ENCODE results near the gene CCDC71.

CCDC71 gene

DNA sequence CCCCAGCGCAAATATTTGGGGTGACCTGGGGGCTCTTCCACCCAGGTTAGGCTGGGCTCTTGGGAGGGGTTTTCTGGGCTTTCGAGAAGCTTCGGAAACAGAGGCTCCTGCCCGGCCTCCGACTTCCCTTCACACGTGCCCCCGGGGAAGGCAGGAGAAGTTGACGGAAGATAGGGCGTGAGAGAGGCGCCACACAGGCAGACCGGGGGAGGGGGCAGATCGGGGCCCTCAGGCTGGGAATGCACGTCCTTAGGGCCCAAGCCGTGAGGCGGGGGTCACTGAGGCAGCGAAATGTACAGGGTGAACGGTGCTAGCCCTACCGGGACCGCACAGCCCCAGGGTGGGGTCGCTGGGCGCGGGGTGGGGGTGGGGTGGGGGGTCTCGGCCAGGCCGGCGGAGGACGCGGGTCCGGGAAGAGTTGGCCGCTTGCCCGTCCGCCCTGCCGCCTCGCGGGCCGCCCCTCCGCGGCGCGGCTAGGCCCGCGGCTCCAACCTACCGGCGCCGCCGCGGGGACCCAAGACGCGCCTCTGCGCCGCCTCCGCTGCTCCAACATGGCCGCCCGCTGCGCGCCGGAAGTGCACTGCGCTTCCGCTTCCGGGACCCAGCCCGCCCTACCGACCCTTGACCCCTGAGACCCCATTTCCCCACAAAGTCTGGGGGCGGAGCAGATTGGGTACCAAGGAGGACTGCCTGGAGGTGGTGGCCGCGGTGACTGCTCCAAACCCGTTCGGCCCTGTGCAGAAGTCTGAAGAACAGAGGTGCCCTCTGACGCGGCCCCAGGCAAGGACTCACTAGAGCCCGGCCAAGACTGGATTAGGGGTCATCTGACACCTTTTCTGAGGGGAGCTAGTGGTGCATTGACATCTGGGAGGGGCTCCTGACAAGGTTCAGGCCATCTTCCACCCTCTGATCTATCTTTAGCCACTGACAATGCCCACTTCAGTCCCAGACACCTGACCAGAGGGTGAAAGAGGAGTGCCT, at the start of gene CCDC71:
CCDC71 (minus strand) TSS at position 561 of the 981 bp plus-strand sequence. CDS start 2,123 bp downstream, outside the sequence.
- DNase-seq (ENCODE audit: low read depth), result peak; percentile 65

DNA sequence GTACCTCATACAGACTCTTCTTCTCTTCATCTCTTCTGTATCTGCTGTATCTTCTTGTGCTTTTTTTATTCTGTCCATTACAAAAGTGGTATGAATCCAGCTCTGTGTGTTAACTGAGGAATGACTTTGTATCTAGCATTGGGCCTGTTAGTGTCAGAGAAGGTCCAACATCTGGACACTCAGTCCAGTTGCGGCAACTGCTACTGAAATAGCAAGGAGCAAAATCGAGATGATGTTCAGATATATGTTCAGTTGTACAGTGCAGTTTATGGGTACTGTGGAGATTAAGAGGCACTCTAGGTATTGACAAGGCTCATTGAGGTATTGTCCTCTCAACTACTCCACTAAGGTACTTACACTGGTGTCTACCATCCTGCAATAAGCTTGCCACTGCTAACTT, 47.9 kb upstream of the CCDC71 start:
- DNase-seq (ENCODE audit: low read depth), result no peak

DNA sequence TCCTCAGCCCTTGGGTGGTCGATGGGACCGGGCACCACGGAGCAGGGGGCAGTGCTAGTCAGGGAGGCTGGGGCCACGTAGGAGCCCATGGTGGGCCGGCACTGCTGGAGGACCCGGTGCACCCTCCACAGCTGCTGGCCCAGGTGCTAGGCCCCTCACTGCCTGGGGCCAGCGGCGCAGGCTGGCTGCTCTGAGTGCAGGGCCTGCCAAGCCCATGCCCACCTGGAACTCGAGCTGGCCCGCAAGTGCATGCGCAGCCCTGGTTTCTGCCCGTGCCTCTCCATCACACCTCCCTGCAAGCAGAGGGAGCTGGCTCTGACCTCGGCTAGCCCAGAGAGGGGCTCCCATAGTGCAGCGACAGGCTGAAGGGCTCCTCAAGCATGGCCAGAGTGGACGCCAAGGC, 47.4 kb upstream of the CCDC71 start:
- DNase-seq (ENCODE audit: low read depth), result no peak

DNA sequence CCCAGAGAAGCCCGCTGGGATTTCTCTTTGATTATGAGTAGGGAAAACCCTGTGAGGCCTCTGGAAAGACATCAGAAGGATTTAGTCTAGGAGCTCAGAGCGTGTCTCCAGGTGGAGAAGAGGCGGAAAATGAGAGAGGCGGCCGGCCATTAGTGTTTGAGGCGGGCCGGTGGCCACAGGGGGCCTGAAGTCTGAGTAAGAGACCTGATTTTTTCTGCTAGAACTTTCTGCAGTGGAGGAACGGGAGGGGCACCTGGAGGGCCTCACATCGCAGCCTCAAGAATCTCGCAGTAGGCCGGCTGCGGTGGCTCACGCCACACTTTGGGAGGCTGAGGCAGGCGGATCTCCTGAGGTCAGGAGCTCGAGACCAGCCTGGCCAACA, 33.8 kb upstream of the CCDC71 start:
- DNase-seq (ENCODE audit: low read depth), result no peak

DNA sequence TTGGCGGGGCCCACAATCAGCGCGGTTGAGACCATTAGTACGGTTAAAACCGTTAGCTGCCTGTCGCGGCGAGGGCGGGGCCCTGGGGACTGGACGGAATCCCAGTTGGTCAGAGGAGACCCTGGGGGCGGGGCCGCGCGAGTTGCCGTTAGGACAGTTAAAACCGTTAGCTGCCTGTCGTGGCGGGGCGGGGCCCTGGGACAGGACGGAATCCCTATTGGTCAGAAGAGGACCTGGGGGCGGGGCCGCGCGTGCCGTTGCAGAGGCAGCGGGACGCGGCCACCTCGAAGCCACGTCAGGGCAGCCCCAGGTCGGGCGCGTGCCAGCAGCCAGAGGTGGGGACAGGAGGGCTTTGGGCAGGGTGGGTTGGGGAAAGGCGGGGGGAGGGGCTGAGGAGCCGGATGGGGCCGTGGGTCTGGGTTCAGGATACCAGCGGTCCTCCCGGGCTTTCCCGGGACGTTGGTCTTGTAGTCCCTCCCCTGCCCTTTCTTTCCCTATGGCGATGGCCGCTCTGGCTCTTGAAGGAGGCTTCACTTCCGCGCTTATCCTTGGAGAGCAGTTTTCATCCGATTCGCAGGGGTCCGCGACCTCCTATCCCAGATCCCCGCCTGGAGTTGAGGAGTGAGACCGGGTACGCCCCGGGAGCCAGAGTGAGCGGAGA, 33.2 kb upstream of the CCDC71 start:
- DNase-seq (ENCODE audit: low read depth), result no peak

DNA sequence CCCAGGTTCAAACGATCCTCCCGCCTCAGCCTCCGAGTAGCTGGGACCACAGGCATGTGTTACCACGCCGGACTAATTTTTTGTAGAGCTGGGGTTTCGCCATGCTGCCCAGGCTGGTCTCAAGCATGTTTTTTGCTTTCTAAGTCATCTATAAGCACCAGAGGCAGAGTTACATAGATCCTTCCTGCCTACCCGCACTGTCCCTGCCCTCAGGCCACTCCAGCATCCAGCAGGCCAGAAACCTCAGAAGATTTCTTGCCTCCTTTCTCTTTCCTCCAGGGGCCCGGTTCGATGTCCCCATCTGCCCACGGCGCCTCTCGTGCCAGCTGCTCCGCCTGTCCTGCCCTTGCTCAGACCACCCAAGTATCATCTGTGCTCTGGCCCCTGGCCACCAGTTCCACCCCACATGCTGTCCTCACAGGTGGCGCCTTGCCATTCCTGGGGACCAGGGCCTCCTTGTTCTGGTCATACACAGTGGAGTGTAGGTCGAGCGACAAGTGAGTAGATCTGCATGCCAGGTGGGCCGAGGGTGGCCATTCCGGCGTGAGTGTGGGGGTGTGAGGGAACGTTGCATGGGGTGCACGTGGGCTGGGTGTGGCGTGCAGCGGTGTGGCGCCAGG, 32.6 kb upstream of the CCDC71 start:
- no peak for DNase-seq (ENCODE audit: low read depth)

DNA sequence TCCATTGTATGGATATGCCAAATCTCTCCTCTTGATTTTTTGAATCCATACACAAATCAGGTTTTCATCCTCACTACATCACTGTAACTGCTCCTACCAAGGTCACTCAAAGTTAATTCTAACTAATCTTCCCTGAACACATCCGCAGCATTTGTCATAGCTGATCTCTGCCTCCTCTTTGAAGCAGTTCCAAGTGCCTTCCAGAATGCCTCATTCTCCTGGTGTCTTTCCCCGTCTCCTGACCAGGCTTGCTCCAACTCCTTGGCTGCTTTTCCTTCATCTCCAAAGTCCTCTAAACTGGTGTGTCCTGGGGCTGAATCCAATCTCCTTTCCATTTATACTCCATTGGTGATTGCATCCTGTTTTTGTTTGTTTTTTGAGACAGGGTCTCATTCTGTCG, 32.0 kb upstream of the CCDC71 start:
- no peak for DNase-seq (ENCODE audit: low read depth)

DNA sequence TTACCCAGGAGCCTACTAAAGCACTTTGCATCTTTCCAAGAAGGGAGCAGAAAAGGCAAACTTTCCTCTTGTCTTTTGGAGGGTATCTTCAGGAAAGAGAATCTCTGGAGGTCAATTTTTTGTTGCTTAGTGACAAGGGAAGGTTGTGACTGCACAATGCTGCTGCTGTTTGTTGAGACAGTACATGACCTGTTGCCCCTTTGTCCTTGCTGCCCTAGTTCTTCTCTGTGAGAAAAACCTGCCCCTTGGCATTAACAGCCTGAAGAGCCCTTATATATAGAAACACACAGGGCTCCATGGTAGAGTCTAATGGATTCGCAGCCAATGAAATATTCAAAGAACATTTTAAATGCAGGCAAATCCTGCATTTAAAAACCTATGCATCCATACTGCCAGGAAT, 25.6 kb upstream of the CCDC71 start:
- no peak for DNase-seq (ENCODE audit: low read depth)

DNA sequence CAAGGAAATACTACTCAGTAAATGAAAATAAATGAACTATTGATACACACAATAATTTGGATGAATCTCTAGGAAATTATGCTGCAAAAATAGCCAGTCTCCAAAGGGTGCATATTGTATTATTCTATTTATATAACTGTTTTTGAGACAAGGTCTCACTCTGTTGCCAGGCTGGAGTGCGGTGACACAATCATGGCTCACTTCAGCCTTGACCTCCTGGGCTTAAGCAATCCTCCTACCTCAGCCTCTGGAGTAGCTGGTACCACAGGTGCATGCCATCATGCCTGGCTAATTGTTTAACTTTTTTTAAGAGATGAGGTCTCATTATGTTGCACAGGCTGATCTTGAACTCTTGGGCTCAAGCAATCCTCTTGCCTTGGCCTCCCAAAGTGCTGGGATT, 17.7 kb upstream of the CCDC71 start:
- no peak for DNase-seq (ENCODE audit: low read depth)

DNA sequence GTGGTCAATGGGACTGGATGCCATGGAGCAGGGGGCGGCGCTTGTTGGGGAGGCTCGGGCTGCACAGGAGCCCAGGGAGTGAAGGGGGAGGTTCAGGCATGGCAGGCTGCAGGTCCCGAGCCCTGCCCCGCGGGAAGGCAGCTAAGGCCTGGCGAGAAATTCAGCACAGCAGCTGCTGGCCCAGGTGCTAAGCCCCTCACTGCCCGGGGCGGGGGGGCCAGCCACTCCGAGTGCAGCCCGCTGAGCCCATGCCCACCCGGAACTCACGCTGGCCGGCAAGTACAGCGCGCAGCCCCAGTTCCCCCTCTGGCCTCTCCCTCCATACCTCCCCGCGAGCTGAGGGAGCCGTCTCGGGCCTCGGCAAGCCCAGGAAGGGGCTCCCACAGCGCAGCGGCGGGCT, 16.6 kb upstream of the CCDC71 start:
- DNase-seq (ENCODE audit: low read depth), result no peak

DNA sequence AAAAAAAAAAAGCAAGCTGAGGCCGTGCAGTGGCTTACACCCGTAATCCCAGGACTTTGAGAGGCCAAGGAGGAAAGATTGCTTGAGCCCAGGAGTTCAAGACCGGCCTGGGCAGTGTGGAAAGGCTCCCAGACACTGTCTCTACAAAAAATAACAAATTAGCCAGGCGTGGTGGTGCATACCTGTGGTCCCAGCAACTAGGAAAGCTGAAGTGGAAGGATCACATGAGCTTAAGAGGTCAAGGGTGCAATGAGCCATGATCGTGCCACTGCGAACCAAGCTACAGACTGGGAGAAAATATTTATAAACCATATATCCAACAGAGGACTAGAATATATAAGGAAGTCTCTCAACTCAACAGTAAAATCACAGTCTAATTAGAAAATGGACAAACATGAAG, 15.2 kb upstream of the CCDC71 start:
- no peak for DNase-seq (ENCODE audit: low read depth)

DNA sequence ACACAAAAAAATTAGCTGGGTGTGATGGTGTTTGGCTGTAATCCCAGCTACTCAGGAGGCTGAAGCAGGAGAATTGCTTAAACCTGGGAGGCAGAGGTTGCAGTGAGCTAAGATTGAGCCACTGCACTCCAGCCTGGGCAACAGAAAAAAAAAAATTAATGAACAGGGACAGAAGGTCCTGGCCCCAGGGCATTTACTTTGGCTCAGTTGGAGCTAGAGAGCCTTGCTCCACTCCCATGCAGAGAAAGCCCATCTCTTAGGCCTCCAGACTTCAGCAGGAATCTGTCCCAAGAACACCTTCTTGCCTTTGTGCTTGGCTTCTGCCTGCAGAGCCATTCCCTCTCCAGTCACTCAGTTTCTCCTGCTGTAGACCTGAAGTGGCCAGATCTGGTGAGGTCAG, 14.0 kb upstream of the CCDC71 start:
- no peak for DNase-seq (ENCODE audit: low read depth)

DNA sequence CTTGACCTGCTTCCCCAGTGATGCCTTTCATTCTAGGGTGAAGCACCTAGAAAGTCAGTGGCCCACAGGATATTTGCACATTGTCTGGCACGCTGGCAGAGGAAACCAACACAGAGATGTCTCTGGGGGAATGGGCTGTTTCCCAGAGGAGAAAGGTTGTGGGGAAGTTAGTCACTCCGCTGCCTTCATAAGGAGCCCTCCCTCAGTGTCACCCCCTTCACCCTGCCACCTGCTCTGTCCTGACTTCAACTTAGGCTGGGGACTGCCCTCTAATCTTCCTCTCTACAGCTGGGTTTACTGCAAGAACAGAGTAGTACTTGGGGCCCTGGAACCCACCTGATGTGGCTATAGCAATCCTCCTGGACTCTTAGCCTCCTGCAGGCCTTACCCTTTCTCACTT, 10.9 kb upstream of the CCDC71 start:
- no peak for DNase-seq (ENCODE audit: low read depth)

DNA sequence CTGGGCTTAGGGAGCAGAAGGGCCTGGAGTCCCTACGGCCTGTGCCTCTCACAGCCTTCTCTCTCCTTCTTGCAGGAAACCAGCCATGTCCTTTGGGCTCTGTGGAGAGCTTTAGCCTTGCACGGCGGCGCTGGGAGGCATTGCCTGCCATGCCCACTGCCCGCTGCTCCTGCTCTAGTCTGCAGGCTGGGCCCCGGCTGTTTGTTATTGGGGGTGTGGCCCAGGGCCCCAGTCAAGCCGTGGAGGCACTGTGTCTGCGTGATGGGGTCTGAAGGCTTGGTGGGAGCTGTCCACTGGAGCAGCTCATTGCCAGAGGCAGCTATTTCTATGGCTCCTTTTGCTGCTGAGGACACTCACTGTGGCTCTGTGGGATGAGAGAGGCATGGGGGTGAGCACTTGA, 9.4 kb upstream of the CCDC71 start:
- DNase-seq (ENCODE audit: low read depth), result no peak

DNA sequence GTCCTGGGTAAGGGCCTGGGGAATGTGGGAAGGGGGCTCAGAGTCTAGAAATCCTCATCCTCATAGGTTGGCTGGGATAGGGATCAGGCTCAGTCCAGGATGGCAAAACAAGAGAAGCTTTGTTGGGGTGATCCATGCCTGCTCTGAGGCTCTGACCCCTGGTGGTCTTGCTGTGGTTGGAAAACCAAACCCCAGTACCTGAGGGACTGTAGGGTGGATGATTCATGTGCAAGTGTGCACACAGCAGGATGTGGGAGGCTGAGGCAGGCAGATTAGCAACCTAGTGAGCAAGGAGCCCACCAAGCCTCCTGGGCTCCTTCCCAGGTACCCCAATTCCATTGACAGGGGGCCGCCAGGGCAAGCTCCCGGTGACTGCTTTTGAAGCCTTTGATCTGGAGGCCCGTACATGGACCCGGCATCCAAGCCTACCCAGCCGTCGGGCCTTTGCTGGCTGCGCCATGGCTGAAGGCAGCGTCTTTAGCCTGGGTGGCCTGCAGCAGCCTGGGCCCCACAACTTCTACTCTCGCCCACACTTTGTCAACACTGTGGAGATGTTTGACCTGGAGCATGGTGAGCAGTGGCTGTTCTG, 8.4 kb upstream of the CCDC71 start:
- DNase-seq (ENCODE audit: low read depth), result no peak

DNA sequence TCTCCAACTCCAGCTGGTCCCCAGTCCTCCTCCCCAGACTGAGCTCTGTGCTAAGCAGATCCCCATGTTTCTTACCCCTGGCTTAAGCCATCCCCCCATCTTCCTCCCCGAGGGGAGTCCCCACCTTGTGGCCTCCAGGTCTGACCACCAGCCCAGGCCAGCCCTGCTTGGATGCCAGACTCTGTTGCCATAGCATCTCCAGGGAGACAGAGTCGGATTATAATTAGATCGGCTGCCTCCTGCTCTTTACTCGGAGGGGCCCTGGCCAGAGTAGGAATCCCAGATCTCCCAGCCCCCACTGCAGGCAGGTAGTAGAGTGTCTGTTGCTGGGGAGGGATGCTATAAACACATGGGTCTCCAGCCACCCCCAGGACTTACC, 7.7 kb upstream of the CCDC71 start:
- DNase-seq (ENCODE audit: low read depth), result no peak

DNA sequence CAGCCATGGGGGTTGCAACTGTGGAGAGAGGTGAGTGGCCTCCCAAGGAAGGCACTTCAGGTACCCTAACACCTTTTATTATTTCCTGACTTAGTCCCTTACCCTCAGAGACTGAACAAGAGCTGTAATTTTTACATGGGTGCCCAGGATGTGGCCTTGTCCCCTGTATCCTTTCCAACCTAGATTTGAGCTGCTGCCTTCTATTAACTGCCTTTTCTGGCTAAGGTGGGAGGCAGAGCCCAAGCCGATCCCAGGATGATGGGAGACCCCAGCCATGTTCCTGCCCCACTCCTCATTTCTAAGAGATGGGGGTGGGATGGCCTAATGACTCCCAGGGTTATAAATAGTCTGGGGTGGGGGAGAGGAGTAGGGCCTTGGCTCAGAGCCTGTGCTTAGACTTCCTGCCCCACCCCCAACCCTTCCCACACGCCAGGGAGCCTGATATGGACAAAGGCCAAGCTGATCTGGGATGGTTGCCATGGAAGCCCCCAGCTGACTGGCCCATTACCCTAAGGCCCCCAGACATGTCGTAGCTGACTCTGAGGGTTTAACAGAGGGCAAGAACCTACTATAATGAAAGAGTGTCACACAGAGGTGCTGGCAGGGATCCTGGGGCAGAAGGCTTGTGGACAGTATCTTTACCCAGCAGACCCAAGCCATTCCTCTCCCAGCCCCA, 7.1 kb upstream of the CCDC71 start:
- no peak for DNase-seq (ENCODE audit: low read depth)

DNA sequence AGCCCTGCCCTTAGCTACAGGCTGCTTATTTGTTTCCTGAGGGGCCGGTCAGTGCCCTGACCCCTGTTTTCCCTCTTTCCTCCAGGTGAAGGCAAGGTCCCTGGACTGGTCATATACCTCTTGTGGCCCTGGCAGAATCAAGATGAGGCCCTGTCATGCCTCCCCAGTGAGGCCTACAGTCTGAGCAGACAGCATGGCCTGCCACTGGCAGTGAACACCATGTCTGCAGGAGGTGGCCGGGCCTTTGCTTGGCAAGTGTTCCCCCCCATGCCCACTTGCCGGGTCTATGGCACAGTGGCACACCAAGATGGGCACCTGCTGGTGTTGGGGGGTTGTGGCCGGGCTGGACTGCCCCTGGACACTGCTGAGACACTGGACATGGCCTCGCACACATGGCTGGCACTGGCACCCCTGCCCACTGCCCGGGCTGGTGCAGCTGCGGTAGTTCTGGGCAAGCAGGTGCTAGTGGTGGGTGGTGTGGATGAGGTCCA, 6.5 kb upstream of the CCDC71 start:
- DNase-seq (ENCODE audit: low read depth), result no peak

DNA sequence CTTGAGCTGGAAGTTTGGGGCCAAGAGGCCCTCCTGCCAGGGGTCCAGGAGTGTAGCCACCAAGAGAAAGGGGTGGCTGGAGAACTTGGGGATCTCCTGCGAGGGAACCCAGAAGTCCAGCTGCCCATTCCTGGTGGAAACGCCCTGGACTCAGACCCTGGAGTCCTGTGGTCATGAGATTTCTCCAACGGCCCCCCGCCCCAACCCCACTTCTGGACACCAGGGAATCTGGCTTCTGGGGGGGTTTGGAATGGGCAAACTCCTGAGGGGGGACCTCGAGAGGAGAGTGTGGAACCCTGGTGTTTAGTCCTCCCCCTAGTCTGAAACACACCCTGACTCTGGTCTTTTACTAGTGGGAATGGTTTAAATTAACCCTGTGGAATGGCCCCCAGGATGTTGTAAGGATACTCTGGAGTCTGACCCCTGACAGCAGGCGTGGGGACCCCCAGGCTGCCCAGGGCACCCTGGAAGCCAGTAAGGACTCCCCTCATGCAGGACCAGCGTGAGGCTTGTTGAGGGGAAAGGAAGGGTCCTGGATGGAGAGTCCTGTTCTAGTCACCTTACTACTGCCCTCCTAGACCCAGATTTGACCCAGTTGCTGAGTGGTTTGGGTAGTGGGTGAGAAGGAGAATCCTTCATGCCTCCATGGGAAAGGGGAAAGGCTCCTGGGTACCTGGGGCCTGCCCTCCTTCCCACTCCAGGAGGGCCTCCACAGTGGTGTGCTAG, 5.8 kb upstream of the CCDC71 start:
- no peak for DNase-seq (ENCODE audit: low read depth)

DNA sequence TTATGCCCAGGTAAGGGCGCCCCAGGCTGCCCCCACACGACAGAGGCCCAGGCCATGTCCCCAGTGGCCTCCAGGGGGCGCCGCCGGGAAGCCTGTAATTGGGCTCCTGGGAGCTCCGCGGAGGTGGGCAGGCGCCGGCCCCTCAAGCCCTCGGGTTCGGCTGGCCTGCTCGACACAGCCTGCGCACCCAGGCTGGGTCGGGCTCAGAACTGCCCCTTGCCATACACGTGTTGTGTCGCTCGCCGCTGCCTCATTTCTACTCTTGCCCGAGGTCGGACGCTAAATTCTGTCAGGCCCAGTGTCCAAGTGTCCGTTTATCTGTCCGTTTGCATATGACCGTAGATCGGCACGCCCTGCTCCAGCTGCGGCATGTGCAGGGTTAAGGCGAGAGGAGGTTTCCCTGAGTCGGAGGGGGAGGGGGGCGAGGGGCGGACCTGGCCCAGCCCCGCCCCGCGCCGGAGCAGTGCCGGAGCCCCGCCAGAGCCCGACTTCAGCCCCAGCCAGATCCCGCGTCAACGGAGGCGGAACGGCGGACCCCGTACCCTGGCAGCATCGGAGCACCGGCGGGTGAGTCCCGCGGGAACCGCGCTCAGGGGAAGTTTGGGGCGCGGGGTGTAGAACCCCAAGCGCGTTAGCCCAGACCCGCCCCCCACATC, 5.1 kb upstream of the CCDC71 start, which contains the start of gene KLHDC8B:
KLHDC8B (plus strand) TSS at position 480 of the 656 bp plus-strand sequence. CDS start 1,172 bp downstream, outside the sequence.
- peak; percentile 77 for DNase-seq (ENCODE audit: low read depth)

DNA sequence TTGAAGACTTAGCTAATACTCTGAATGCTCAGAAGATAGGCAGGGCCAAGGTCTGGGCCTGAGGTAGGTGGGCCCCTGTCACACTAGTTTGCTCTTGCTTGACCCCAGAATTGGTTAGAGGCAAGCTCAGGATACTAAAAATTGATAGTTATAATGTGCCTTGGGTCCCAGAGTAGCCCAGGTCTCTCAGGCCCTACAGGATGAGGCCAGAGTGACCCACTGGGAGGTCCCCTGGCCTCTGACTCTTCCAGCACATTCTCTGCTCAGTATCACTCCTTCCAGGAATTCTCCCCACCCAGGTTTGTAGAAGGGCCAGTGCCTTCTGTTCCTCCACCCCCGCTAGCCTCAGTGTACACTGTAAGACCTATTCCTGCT, 4.6 kb upstream of the CCDC71 start:
- DNase-seq (ENCODE audit: low read depth), result no peak

Measured in CMK (cell line).